SKM-1 treated with dmso at 0.1 percent for 144 hours (cell line): ENCODE results near the gene PPP1R18.

ENCODE experiments used
- DNase-seq: peaks from one replicate; lab custom pipeline; 2025; ENCODE audit not compliant: unreplicated experiment; lab: John Stamatoyannopoulos, UW

PPP1R18 gene

DNA sequence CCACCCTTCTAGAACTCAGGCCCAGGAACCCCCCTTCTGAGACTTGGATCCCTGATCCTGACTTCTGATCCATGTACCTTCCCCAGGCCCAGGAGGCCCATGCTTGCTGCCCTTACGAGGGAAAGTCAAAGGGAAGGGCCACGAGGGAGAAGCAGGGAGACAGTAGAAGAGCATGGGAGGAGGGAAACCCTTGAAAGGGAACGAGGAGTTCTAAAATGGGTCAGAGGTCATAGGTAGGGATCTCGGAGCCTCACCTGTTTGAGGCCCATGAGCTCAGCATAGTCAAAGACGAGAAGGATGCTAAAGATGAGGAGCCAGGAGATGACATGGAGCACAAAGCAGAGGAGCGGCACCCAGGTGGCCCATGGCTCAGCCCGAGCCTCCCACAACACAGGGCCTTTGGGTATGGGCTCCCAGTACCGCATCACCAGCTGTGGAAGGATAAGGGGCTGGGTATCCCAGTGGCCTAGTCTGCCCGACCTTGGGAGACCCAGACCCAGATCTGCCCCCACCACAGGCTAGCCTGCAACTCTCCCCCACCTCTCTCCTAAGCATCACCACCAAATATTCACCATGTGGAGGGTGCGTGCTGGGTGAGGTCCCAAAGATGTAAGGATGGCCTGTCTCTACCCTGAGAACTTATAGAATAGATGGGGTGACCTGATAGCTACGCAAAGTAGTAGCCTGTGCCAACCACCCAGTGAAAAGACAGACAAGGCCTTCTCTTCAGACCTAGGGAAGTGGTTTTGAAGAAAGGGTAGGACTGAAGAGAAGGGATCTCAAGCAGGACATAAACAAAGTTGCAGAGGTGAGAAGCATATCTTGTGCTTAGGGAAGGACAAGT, 2.8 kb upstream of the PPP1R18 start:
- DNase-seq = no peak

DNA sequence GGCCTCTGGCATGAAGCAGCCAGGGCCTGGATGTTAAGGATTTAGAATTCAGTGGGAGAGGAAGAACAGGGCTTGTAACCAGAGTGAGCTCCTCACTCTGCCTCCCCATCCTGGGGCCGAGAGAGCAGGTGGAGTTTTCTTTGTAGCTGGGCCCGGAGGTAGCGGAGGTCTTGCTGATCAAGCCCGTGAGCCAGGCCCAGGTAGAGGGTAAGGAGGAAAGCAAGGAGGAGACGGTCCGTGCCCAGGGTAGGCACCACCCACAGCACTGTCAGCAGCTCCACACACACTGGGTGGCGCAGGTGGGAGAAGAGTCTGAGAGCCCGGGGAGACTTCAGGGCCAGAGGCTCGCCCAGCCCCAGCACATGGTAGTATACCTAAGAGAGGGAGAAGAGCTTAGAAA, 2.1 kb upstream of the PPP1R18 start:
- no peak for DNase-seq

DNA sequence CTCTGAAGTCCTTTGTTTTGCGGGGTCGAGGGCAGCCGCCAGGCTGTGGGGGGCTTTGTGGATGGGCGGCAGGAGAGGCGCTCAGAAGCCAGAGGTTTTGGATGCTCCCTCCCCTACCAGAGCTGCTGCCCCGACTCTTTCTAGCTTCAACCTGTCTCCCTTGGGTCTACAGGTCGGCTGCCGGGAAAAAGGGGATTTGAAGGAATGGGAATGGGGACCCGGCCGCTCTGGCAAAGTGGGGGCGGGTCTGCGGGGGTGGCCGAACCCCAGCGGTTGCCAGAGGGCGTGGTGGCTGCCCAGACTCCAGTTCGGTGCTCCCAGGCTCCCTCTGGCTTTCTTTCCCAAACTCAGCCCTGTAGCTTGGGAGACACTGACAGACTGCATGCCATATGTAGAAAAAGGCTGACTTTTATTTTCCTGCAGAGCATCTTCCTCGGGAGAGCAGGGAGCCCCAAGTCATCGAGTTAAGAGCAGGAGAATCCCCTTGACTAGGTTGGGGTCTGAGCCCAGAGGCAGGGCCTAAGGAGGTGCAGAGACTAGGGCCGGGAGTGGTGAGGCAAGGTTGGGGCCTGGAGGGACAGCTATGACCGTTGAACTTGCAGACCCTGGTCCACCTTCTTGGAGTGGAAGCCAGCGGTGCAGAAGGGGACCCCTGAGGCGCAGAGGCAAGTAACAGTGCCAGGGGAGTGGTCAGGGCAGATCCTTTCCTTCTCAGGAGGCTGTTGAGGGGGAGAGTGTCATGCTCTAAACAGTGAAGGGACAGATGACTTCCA, 1.4 kb upstream of the PPP1R18 start:
- DNase-seq = no peak

DNA sequence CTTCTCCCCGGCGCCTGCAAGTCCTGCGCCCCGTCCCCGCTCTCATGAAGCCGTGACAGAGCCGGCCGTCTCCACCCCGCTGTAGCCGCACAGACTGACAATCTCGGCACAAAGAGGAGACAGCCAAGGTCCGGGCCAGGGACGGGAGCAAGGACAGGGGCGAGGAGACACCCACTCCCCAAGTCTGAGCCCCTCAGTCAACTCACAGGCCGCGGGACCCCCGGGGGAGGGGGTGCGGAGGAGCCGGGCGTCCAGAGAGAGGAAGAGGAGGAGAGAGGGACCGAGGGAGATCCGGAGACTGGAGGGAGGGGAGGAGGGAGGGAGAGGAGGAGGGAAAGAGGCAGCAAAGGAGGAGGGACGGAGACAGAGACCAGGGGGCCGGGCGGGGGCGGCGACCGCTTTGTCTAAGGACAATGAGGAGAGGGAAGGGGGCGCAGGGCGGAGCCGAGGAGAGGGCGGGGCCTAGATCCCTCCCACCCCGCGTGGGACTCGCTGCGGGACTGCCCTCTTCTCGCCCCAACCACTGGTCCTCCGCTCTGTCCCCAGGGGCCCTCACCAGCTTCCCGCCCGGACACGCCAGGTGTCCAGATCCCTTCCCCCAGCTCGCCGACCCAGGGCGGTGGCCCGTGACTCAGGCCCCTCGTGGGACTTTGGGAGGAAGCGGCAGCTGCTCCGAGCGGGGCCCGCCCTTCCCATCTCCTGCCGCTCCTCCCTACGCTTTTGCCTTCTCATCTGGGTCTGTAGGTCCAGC, 638 bp upstream of the PPP1R18 start:
- peak; percentile 74 for DNase-seq

DNA sequence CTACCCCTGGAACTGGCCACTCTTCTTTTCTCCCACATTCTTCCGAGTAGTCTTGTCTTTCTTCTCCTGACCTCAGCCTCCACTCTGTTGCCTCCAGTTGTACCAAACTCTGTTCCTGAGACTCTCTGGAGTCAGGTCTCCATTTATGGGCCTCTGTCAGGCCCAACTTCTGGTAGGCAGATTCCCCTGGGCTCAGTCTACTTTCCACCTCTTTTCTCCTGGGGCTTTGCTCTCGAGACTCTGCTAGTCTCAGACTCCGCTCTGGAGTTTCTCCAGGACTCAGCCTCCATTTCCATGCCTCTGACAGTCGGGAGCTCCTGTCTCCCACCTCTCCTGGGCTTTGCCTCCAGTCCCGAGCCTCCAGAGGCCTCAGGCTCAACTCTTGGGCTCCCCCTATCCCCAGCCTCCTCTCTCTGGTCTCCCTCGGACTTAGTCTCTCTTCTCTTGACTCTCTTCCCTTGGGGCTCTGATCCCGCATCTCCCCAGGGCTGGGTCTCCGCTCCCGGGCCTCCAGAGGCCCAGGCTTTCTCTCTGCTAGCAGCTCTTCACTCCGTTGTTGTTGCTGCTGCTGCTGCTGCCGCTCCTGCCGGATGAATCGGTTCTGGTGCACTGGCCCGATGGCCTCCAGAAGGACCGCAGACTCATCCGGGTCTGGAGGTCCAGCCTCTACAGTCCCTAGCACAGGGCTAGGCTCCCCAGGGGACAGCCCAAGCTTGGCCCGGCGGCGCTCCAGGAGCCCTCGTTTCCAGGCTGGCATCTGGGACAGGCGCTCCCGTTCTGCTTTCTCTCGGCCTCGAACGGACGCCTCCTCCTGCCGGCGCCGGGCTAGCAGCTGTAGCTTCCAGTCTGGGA, 1.1 kb downstream of the PPP1R18 start:
- no peak for DNase-seq

DNA sequence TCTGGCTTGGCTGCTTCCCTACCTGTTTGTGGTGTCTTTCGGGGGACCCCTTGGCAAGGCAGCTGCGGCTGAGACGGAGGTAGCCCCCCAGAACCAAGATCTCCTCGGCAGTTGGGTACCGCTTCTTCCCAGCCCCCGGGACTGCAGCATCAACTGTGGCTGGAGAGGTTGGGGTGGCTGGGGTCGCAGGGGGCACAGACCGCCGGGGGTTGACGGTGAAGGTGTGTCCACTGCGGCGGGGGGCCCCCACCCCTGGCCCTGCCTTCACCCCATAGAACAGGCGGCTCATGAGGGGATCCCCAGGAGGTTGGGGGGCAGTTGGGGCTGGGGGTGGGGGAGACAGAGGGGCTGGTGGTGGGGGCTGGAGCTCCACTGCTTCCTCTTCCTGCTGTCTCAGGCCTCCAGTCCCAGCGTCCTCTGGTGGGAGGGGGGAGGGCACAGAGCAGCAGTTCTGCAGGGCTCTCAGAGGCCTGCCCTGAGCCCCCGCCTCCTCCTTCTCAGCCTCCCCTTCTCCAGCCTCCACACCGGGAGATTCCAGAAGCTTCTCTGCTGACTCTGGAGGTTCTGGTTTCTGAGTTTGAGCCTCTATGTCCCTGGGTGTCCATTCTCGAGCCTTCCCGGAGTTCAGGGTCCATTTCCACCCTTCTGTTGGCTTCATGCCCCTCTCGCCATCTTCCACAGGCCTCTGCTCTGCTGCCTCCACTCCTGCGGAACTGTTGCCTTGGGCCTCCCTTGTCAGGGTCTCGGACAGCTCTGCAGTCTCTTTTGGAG, 1.9 kb downstream of the PPP1R18 start:
- DNase-seq = peak; percentile 52

DNA sequence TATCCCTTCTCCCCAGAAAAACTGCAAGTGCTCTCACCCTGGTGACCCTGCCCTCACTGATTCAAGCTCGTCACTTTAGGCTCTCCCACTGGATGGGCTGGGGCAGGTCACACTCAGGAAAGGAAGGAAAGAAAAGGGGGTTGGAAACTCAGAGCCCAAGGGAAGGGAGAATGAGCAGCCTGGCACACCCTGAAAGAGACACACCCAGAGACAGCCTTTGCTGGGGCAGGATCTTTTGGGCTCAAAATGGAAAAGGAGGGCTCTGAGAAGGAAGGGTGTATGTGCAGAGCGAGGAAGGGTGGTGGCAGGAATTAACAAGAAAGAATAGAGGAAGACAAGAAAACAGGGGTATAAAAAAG, 2.5 kb downstream of the PPP1R18 start:
- DNase-seq = no peak

DNA sequence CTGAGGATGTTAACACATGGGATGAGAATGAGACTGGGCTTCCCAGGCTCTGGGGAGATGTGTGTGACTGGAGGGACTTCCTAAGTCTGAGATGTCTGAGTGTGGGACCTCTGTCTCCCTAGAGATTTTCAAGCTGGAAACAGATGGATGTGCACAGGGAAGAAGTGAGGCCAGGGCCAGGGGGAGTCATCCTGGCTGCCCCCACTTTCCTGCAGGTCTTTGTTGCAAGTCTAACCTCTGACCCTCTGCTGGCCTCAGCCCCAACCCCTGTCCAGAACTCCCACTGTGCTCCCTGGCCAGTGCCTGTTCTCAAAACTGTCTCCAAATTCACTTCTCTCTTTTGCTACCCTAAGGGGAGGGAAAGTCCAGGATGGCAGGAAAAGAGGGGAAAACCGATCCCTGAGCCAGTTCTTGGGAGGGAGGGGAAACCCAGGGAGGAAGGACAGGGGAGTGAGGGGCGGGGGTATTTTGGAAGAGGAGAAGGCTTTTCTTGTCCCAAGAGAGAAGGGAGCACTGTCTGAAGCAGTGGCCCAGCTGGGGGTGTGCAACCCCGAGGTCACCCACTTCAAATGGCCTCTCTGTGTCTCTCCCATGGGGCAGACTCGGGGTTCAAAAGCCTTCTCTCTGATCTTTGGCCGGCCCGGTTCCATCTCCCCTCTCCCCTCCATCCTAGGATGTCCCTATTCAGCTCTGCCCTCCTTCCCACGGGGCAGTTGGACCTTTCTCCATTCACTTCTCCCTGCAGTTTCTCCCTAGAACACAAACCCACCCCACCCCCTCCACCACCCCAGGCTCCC, 3.1 kb downstream of the PPP1R18 start:
- no peak for DNase-seq

DNA sequence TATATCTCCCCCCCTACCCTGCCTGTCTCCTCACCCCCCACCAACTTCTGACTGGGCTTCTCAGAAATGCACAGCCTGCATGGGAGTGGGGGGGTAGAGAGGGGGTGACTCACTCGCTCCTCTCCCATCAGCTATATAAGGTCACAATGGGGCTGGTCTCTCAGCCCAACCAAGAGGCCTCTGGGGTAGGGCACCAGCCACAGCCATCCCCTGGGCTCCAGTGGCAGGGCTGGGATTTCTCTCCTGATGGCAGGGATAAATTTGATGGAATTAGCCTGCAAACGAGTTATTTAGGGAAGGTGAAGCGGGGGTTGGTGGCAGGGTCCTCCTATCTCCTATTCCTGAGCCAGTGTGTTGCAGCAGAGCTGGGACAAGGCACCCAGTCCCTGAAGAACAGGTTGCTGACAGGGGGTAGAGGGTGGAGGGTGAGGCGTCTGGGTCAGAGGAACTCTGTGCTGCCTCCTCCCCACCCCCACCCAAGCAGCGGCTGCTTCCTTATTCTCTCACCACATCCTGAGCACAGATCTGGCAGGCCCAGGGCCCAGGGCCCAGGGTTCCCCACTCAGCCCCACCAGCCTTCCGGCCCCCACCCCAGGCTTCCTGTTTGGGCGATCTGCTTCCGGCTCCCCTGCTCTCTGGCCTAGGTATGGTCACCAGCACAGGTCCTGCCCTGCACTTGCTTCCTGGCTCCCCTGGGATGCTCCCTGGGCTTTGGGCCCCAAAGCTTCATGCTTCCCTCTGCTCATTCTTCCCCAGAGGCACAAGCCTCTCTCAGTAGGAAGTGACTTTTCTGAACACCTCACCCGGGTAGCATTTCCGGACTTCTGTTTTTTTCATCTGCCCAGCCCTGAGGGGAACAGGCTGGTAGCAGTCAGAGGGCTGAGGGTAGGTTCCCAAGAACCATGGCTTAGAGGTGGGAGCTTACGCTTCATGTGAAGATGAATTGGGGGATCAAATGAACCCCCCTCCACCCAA, 4.0 kb downstream of the PPP1R18 start:
- peak; percentile 97 for DNase-seq

DNA sequence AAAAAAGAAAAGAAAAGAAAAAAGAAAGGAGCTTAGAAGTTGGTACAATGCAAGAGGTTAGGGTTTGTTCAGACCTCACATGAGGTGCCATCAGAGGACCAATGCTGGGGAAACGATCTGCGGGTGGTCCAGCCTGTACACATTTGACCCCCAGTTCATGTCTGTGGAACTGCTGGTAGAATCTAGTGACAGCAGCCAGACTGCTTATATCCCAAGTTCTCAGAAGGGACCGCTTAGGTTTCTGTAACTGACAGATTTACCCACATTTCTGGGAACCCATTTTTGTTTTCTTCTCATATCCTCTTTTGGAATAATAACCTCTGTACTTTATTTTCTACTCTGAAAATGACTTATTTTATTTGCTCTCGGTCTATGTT, 4.7 kb downstream of the PPP1R18 start:
- no peak for DNase-seq

DNA sequence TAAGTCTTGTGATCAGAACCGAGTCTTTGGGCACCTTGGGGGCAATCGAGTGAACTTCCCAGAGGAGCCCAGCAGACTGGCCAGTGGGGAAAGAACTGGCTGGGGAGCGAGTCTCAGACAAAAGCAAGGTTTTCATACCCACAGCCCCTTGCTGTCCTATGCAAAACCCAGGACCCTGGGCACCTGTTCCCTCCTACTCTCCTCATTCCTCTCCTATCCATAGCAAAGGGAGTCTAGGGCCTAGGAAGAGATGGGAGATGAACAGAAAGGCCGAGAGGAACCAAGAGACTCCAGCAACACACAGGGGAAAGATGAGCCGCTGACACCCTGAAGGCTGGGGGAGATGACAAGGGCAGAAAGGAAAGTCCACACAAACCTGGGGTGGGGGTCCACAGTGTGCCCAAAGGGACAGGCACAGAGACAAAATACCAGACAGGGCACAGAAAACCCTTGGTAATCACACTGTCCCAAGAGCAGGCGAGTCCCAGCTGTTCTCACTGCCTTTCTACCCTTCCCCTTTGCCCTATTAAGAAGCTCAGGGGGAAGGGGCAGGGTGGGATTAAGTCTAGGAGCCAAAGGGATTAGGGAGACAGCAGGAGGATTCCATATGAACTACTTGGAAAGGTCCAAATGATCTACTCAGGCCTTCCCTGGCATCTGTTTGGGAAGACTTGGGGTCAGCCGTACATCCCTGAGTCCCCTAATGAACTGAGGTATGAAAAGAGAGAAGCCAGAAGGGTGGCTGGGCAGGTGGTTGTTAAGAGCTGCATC, 6.5 kb downstream of the PPP1R18 start:
- DNase-seq = no peak

DNA sequence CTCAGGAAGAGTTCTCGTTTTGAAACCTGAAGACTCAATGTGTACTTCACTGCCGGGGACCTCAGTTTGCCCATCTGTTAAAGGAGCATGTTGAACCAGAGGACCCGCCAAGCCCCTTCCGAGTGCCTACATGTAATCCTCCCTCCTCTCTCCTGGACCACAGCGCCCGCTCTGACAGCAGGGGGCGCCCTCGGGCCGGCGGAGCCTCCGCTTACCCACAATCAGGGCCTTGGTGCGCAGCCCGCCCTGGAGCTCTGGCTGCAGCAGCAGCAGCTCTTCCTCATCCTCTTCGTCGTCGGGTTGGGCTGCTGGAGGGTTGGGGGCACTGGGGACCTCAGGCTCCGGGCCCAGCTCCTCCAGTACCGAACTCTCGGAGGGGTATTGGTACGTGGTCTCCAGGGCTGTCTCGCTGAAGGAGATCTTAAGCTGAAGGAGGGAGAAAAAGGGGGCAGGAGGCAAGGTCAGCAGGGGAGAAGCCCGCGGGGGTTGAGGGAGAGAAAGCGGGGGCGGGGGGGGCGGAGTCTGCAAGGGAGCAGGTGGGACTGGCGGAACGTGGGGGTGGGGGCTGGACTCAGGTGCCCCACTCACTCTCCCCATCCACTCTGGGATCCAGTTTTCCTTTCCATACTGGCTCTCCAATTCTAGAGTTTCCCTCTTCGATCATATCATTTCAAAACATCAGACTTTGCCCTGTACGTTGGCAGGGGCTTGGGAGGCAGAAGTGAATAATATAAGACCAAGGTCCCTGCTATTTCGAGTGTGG, 7.3 kb downstream of the PPP1R18 start:
- DNase-seq = peak; percentile 67

DNA sequence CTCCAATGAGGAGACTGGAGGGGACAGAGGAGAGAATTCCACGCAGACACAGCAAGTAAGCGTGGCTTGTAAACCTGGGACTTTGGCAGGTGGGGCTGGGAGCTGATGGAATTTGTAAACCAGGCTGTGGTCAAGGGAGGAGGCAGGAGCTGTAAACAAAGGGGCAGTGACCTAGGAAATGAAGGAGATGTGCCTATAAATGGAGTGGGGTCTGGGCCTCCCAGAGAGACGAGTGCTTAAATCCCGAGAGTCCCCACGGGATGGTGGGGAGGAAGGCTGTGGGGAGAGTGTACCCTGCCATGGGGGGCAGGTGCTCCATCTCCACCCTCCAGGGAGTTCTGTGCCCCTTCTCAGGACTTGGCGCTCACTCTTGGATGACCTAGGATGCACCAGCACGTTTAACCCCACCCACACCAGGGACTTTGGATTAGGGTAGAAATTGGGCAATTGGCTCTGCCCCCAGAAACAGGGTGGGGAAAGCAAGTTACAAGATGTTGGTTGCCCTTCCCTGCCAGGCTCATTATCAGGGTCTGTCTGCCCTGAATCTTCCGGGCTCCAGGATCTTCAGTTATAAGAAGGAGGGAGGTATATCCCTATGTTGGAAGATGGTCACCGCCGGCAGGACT, 9.7 kb downstream of the PPP1R18 start:
- no peak for DNase-seq

DNA sequence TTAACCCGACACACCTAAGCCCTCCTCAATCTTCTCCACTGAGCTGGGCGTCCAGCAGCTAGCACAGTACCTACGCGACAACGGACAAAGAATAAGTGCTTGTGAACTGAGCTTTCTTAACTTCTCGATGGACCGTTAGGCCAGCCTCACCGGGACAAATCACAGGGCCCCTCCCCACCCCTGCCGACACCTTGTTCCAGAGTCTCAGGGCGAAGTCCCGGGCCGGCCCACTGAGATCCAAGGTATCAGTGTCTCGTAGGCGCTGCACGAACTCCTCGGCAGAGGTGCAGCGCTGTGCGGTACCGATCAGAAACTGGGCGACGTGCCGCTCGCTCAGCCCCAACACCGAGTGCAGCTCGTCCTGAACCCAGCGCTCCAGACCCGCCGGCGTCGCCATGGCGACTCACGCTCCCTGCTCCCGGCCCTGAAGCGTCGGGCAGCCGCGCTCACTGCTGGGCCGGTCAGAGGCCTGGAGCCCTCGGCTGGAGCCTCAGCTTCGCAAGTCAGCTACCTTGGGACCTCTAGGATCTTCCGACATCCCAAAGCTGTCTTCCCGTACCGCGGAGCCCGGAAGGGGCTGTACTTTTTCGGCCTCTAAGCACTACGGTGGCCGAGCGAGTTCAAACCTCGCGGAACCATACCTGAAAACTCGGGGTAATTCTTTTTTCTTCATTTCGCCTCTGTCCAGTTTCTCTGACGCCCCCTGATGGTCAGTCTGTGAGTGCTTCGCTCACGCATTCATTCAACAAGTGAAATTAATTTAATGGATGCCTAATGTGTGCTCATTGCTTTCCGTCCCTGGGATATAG, 13.8 kb downstream of the PPP1R18 start, which contains the start of gene DHX16:
TSS of gene DHX16 (minus strand) at position 562 of the 809 bp plus-strand sequence. CDS start at position 397, 165 bp downstream.
- DNase-seq = peak; percentile 92
